Activated CD4-positive, alpha-beta T cell treated with anti-CD3 and anti-CD28 coated beads for 36 hours (primary cell): Measurements from ENCODE around the gene LNP1. TPM values are rescaled to one million over a fixed set of nuclear protein-coding genes. Genes with fewer than 3 reads are reported as not detected.
A peak's percentile ranks its signal among the peaks of the same experiment; 100 is the strongest.

Experiments used
- ATAC-seq: fragments of 200-7000 bp; cut with Tn5 transposase; one replicate; pipeline ENCODE4 v1.10.0; 2021; ENCODE audit warnings: mild to moderate bottlenecking, moderate library complexity
- CTCF ChIA-PET: fragments of 350-600 bp; sonication (Branson Sonifier 250); formaldehyde crosslinking; loops from one replicate; lab custom pipeline; 2021; ENCODE audit warnings: antibody characterized with exemption; lab: Charles Lee
- POLR2A ChIA-PET: fragments of 350-600 bp; sonication (Branson Sonifier 250); formaldehyde crosslinking; loops from one replicate; lab custom pipeline; 2021; ENCODE audit warnings: antibody characterized with exemption, inconsistent platforms; lab: Charles Lee
- DNase-seq: peaks from one replicate; pipeline ENCODE4 v3.0.0-alpha.2; 2020
- H3K27ac Mint-ChIP-seq: one replicate; pipeline ENCODE4 v1.8.0; 2021; ENCODE audit warnings: mixed read lengths
- H3K27me3 Mint-ChIP-seq: one replicate; pipeline ENCODE4 v1.8.0; 2021; ENCODE audit warnings: mixed read lengths
- H3K36me3 Mint-ChIP-seq: one replicate; pipeline ENCODE4 v1.8.0; 2021; ENCODE audit warnings: low read depth, mixed read lengths
- H3K4me1 Mint-ChIP-seq: one replicate; pipeline ENCODE4 v1.8.0; 2021; ENCODE audit warnings: mixed read lengths
- H3K4me3 Mint-ChIP-seq: one replicate; pipeline ENCODE4 v1.8.0; 2021; ENCODE audit warnings: mild to moderate bottlenecking, moderate library complexity, mixed read lengths
- H3K9me3 Mint-ChIP-seq: one replicate; pipeline ENCODE4 v1.8.0; 2021; ENCODE audit warnings: low read depth, mixed read lengths
- intact Hi-C, 2 experiments: fragments of 100-400 bp; cut with DNase I in 1 of 2; cut with micrococcal nuclease in 1 of 2; formaldehyde crosslinking; loops; one replicate each; pipeline versions ENCODE4 v1.14.2 to v1.15.1; 2022 to 2024; cut with DNase I, micrococcal nuclease
- total RNA-seq, 2 experiments: library from RNA; stranded (reverse); gene quantifications; one replicate each; pipeline ENCODE4 v1.2.3, GENCODE V29; 2021

Gene LNP1
- total RNA-seq, 2 experiments from 2014 or later: 1.7 TPM

DNA sequence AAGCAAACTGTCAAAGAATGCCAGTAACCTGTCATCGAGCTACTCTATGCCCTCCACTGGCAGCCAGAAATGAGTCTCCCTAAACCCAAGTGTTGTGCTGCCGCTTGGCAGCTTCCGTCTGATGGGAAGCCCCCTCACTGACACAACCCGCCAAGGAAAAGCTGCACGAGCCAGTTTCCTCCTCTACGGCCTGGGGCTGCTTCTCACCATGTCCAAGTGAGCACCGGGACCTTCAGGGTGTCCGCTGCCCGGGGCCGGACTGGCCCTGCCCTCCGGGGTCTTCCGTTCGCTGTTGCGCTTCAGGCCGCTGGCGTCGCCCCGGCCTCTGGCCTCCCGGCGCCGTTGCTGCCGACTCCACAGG, 940 bp upstream of the LNP1 start:
- intact Hi-C loops: loop anchor here (1.0 to 10.0 kb wide), 7 partner anchors 132 to 1498 kb away; partner anchors contain the start of genes CMSS1 (in 2 of the 2), ZBTB11 (in 2 of the 2) and DCBLD2 (in 1 of the 2)
- Mint-ChIP-seq H3K27ac (peak overlapping the region; percentile 96), H3K27me3 (no peaks in the 10 kb centered on the region), H3K9me3 (no peaks in the 10 kb centered on the region), H3K4me3 (peak overlapping the region; percentile 78), H3K4me1 (peaks cover 52% of the 10 kb centered on the region), H3K36me3 (peaks cover 20% of the 10 kb centered on the region)
- DNase-seq: peak; percentile 75
- peak; percentile 47 for ATAC-seq
- CTCF ChIA-PET: interaction anchor here (0.6 to 2.9 kb wide), 4 partner anchors 9 to 449 kb away, joined by 3 to 12 read pairs (median 6); partner anchors contain the start of gene TBC1D23
- POLR2A ChIA-PET: interaction anchor here (0.6 to 0.9 kb wide), 2 partner anchors 140 to 309 kb away, joined by 4 to 6 read pairs; partner anchors contain the start of genes TBC1D23 and TFG

GRCh38 chr3:100401674-100402041, 319 bp downstream of the LNP1 start:
- peaks cover 20% of the 10 kb centered on the region for H3K36me3 Mint-ChIP-seq
- no peaks in the 10 kb centered on the region for H3K27me3 Mint-ChIP-seq
- peak overlapping the region; percentile 96 for H3K27ac Mint-ChIP-seq
- POLR2A ChIA-PET: interaction anchor here (0.5 to 1.5 kb wide), 6 partner anchors 10 to 309 kb away, joined by 3 to 7 read pairs (median 5); partner anchors contain the start of genes TBC1D23 and TFG
- H3K4me3 Mint-ChIP-seq: peak overlapping the region; percentile 78
- CTCF ChIA-PET: interaction anchor here (0.6 to 2.9 kb wide), 9 partner anchors 10 to 570 kb away, joined by 3 to 12 read pairs (median 5); partner anchors contain the start of gene TBC1D23
- intact Hi-C loops: loop anchor here (1.0 to 10.0 kb wide), 12 partner anchors 67 to 1499 kb away; partner anchors contain the start of genes CMSS1 (in 2 of the 2), NIT2 (in 2 of the 2), TBC1D23 (in 2 of the 2) and ZBTB11 (in 2 of the 2)
- no peaks in the 10 kb centered on the region for H3K9me3 Mint-ChIP-seq
- DNase-seq: peak; percentile 73
- peak; percentile 16 for ATAC-seq
- H3K4me1 Mint-ChIP-seq: peaks cover 46% of the 10 kb centered on the region

- H3K4me1 Mint-ChIP-seq: peaks cover 40% of the 10 kb centered on the region
- no peak for DNase-seq
- H3K27ac Mint-ChIP-seq: peak overlapping the region; percentile 96
- peak overlapping the region; percentile 78 for H3K4me3 Mint-ChIP-seq
- no peak for ATAC-seq
- H3K9me3 Mint-ChIP-seq: peaks cover 3% of the 10 kb centered on the region
- H3K27me3 Mint-ChIP-seq: no peaks in the 10 kb centered on the region
- ChIA-PET CTCF (interaction anchor here (0.7 to 2.9 kb wide), 8 partner anchors 11 to 570 kb away, joined by 3 to 12 read pairs (median 4); partner anchors contain the start of gene TBC1D23), POLR2A (interaction anchor here (0.5 to 1.5 kb wide), 5 partner anchors 11 to 308 kb away, joined by 3 to 7 read pairs (median 6); partner anchors contain the start of gene TBC1D23)
- intact Hi-C loops: loop anchor here in 1 of 2 experiments (5.0 to 10.0 kb wide), 3 partner anchors 570 to 1500 kb away; partner anchors contain the start of gene DCBLD2
- H3K36me3 Mint-ChIP-seq: peaks cover 21% of the 10 kb centered on the region
Observed at GRCh38 chr3:100402256-100402655, 917 bp downstream of the LNP1 start.

DNA sequence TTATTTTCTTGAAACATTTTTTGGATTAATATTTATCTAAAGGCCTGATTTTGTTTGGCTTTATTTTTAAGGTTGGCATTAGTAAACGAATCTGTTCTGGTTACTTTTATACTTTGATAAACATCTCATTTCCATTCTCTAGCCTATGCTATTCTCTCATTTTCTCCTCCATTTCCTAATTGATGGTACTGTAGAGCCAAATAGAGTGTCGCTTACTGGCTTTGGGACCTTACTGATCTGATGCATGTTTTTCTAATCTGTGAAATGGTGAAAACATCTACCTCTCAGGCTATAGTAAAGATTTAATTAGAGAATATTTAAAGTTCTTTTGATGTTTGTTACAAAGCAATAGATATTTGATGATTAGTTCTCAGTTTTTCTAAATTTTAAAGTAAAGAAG, 1.6 kb downstream of the LNP1 start:
- H3K27ac Mint-ChIP-seq: peak overlapping the region; percentile 41
- peaks cover 35% of the 10 kb centered on the region for H3K4me1 Mint-ChIP-seq
- ChIA-PET CTCF (interaction anchor here (0.6 to 2.9 kb wide), 6 partner anchors 11 to 190 kb away, joined by 3 to 12 read pairs (median 4); no protein-coding TSS in a partner anchor), POLR2A (no interaction called here)
- H3K4me3 Mint-ChIP-seq: peak overlapping the region; percentile 78
- intact Hi-C loops: loop anchor here in 1 of 2 experiments (5.0 to 10.0 kb wide), 3 partner anchors 571 to 1501 kb away; partner anchors contain the start of gene DCBLD2
- DNase-seq (no peak), ATAC-seq (no peak)
- H3K36me3 Mint-ChIP-seq: peaks cover 26% of the 10 kb centered on the region
- H3K27me3 Mint-ChIP-seq: no peaks in the 10 kb centered on the region
- H3K9me3 Mint-ChIP-seq: peaks cover 10% of the 10 kb centered on the region

GRCh38 chr3:100403362-100404249, 2.3 kb downstream of the LNP1 start:
- no peak for ATAC-seq
- H3K4me1 Mint-ChIP-seq: peaks cover 30% of the 10 kb centered on the region
- H3K27ac Mint-ChIP-seq: no peak overlapping the region
- peaks cover 22% of the 10 kb centered on the region for H3K36me3 Mint-ChIP-seq
- H3K27me3 Mint-ChIP-seq: no peaks in the 10 kb centered on the region
- intact Hi-C loops: loop anchor here in 1 of 2 experiments (5.0 to 10.0 kb wide), 3 partner anchors 571 to 1501 kb away; partner anchors contain the start of gene DCBLD2
- peak overlapping the region; percentile 78 for H3K4me3 Mint-ChIP-seq
- ChIA-PET CTCF (interaction anchor here (0.6 to 1.9 kb wide), 4 partner anchors 12 to 190 kb away, joined by 3 to 5 read pairs (median 4); no protein-coding TSS in a partner anchor), POLR2A (no interaction called here)
- DNase-seq: peak; percentile 33
- H3K9me3 Mint-ChIP-seq: peaks cover 11% of the 10 kb centered on the region

GRCh38 chr3:100404250-100404548, 2.9 kb downstream of the LNP1 start:
- CTCF ChIA-PET: interaction anchor here (1.1 to 1.2 kb wide), 2 partner anchors 9 to 13 kb away, joined by 4 read pairs; no protein-coding TSS in a partner anchor
- H3K27me3 Mint-ChIP-seq: no peaks in the 10 kb centered on the region
- no peak overlapping the region for H3K4me3 Mint-ChIP-seq
- ATAC-seq: no peak
- DNase-seq: no peak
- H3K4me1 Mint-ChIP-seq: peaks cover 25% of the 10 kb centered on the region
- H3K27ac Mint-ChIP-seq: no peak overlapping the region
- intact Hi-C loops: loop anchor here in 1 of 2 experiments (5.0 to 10.0 kb wide), 3 partner anchors 572 to 1502 kb away; partner anchors contain the start of gene DCBLD2
- peaks cover 11% of the 10 kb centered on the region for H3K9me3 Mint-ChIP-seq
- peaks cover 19% of the 10 kb centered on the region for H3K36me3 Mint-ChIP-seq
- POLR2A ChIA-PET: no interaction called here

DNA sequence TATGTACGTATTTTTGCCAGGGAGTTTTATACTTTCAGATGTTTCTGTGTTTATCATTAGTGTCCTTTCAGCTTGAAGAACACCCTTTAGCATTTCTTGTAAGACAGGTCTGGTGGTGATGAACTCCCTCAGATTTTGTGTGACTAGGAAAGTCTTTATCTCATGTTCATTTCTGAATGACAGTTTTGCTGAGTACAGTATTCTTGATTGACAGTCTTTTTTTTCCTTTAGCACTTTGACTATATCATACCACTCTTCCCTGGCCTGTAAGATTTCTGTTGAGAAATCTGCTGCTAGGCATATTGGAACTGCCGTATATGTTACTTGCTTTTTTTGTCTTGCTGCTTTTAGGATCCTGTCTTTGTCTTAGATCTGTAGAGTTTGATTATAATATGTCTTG, 5.8 kb downstream of the LNP1 start:
- ChIA-PET POLR2A (no interaction called here), CTCF (no interaction called here)
- Mint-ChIP-seq H3K4me3 (no peak overlapping the region), H3K27me3 (no peaks in the 10 kb centered on the region), H3K36me3 (peaks cover 18% of the 10 kb centered on the region), H3K27ac (no peak overlapping the region), H3K4me1 (peaks cover 17% of the 10 kb centered on the region), H3K9me3 (peaks cover 17% of the 10 kb centered on the region)
- ATAC-seq (no peak), DNase-seq (no peak)
- intact Hi-C loops: loop anchor here in 1 of 2 experiments (10.0 kb wide), 1 partner anchor 978 kb away; no protein-coding TSS in a partner anchor

DNA sequence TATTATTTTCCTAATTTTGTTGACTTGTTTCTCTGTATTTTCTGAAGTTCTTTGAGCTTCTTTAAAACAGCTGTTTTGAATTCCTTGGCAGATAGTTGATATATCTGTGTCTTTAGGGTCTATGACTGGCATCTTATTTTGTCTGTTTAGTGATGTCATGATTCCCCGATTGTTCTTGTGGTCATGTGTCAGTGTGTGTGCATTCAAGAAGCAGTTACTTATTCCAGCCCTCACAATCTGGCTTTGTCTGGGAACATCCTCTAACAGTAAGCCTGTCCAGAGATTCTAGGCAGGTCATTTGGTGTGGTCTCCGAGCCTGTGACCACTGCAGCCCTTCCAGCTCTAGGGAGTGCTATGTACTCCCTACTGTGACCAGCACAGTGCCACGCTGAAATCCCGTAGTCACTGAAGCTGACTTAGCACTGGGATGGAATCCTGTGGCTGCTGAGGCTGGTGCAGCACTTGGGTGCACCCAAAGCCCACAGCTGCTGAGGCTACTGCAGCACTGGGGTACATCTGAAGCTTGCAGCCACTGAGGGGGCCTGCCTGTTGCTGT, 6.7 kb downstream of the LNP1 start:
- H3K4me1 Mint-ChIP-seq: peaks cover 11% of the 10 kb centered on the region
- CTCF ChIA-PET: no interaction called here
- intact Hi-C loops: loop anchor here in 1 of 2 experiments (10.0 kb wide), 1 partner anchor 977 kb away; no protein-coding TSS in a partner anchor

DNA sequence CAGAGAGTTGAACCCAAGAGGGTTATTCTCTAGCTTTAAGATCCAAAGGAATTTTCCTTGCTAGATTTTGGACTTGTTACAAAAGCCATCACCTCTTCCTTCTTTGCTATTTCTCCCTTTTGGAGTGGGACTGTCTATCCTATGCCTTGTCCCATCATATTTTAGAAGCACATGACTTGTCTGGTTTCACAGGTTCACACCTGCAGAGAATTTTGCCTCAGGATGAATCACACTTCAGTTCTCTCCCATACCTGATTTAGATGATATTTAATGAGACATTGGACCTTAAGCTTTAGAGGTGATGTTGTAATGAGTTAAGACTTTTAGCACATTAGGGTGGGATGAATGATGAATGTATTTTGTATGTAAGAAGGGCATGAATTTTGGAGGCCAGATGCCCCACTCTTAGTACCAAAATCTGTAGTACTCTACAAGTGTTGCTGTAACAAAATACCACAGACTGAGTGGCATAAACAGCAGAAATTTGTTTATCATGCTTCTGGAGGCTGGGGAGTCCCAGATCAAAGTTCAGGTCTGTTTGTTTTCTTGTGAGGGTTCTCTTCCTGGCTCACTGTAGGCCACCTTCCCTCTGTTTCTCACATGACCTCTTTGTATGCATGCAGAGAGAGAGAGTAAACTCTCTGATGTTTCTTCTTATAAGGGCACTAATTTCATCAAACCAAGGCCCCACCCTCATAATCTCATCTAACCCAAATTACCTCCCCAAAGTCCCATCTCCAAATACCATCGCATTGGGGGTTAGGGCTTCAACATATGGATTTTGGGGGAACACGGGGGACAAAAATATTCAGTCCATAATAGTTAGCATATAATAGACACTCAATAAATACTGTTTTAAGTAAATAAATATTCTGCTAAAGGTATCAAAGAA, 10.0 kb downstream of the LNP1 start:
- Mint-ChIP-seq H3K4me1 (no peaks in the 10 kb centered on the region), H3K27ac (no peak overlapping the region), H3K36me3 (peaks cover 17% of the 10 kb centered on the region), H3K4me3 (no peak overlapping the region), H3K9me3 (peaks cover 18% of the 10 kb centered on the region), H3K27me3 (no peaks in the 10 kb centered on the region)
- ChIA-PET CTCF (interaction anchor here (0.6 kb wide), 1 partner anchor 81 kb away, joined by 3 read pairs; no protein-coding TSS in a partner anchor), POLR2A (interaction anchor here (0.6 kb wide), 1 partner anchor 1163 kb away, joined by 3 read pairs; the partner anchor contains the start of gene PCNP)
- ATAC-seq (no peak), DNase-seq (no peak)
- intact Hi-C loops: no loop called here

More for the DNA sequence above, 6.7 kb downstream of the LNP1 start:
- ATAC-seq (no peak), DNase-seq (no peak)
- no peaks in the 10 kb centered on the region for H3K27me3 Mint-ChIP-seq
- POLR2A ChIA-PET: no interaction called here
- H3K27ac Mint-ChIP-seq: no peak overlapping the region
- peaks cover 18% of the 10 kb centered on the region for H3K9me3 Mint-ChIP-seq
- H3K36me3 Mint-ChIP-seq: peaks cover 22% of the 10 kb centered on the region
- H3K4me3 Mint-ChIP-seq: no peak overlapping the region
